Head of caudate nucleus (tissue), 42 donors: ENCODE data around the gene ACVRL1.
A peak's percentile ranks its signal among the peaks of the same experiment; 100 is the strongest.
"Not testable (repeated sequence)": the region's sequence is repeated elsewhere in the genome, so short reads cannot be mapped to it uniquely, and the experiment has no call there.

Experiments used
- DNase-seq, 42 donors: peaks; one replicate each; pipeline versions ENCODE4 v3.0.0 to v3.0.0-alpha.2; 2020 to 2021; ENCODE audit warnings: mixed read lengths in 7 of 42
- intact Hi-C: fragments of 100-400 bp; cut with DNase I; formaldehyde crosslinking; loops from one replicate; pipeline ENCODE4 v1.15.0; 2022

ACVRL1 gene

DNA sequence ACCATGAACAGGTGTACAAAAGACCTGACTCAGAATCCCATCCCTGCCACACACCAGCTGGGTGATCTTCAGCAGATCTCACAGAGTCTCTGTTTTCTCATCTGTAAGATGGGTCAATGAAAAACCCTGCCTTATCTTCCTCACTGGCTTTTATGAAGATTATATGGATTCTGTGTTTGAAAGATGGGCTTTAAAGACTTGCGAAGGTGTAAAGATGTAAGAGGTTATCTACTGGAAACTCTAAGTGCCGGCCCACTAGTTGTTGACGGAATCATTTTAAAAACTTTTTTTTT lies 34.7 kb upstream of the ACVRL1 start:
- intact Hi-C loops = no loop called here
- no peak for DNase-seq

DNA sequence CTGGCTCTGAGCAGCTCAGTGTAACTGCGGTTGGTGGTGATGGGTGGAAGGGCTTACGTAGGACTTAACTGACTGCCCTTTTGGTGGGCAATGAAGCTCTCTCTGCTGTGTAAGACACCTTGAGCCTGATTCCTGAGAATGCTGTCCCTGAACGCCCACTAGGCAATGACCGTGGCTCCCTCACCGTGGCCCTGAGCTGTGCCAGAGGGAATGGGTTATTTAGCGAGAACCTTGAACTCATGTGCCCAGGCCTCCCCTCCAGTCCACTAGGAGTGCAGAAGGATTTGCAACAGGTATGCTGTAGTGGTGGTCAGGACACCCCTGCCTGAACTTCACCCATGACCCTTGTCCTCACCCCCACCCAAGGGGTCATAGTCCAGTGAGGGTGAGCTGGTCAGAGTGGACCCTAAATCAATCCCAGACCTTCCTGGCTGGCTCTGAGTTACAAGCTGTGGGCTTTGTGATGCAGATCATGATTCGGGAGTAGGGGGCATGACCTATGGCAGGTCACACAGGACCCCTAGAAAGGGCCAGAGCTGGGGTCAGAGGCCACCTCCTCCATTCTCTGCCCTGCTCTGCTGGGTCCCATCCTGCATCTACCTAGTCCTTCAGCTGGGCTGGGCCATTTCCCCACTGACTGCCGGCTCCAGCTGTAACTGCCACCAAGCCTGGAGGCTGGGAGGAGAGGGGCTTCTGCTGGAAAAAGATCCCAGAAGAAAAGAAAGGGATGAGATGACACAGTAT lies 33.9 kb upstream of the ACVRL1 start:
- intact Hi-C loops = no loop called here
- no peak for DNase-seq

DNA sequence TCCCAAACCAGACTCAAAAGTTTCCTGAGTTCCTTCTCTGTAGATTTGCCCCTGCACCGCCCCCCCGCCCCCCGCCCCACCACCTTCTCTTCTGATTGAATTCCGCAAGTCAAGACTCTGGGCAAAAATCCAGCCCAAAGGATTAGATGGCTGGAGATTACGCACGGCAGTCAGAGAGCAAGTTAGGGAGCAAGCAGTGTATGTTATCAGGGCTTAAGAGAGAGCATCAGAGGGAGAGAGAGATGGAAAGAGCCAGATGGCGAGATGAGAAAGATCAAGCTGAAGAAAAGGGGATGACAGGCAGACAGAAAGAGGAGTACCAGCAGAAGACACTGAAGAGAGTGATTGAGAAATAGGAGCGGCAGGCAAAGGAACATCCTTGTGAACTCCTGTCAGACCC lies 33.3 kb upstream of the ACVRL1 start:
- intact Hi-C loops = no loop called here
- no peak for DNase-seq

- intact Hi-C loops = no loop called here
- no peak for DNase-seq
These were observed 32.8 kb upstream of the ACVRL1 start for GRCh38 chr12:51874486-51874885.

DNA sequence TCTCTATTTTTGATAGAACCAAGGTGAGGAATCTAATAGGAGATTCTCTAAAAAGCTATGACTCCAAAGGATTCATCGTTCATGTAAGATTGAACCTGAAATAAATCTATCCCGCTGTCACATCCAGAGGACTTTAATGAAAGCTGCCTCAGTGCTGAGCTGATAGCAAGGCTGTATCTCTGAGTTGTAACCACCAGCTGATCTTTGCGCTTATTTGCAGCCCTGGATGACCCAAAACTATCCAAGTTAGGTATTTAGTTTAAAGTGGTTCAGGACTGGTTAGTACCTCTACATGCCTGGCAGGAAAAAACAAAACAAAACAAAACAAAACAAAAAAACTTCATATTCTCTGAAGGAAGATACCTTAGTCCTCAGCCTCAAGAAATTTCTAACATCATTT lies 28.2 kb upstream of the ACVRL1 start:
- intact Hi-C loops = no loop called here
- DNase-seq = no peak

DNA sequence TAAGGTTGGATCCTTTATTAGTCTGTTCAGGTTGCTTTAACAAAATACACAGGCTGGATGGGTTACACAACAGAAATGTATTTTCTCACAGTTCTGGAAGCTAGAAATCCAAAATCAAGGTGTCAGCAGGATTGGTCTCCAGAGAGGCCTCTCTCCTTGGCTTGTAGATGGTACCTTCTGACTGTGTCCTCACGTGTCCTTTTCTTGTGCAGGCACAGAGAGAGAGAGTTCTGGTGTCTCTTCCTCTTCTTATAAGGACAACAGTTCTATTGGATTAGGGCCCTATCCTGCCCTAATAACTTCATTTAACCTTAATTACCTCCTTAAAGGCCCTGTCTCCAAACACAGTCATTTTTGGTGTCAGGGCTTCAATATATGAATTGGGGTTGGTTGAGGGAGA lies 24.0 kb upstream of the ACVRL1 start:
- intact Hi-C loops = no loop called here
- DNase-seq = no peak

GRCh38 chr12:51883998-51884675 lies 23.2 kb upstream of the ACVRL1 start:
- intact Hi-C loops = no loop called here

DNA sequence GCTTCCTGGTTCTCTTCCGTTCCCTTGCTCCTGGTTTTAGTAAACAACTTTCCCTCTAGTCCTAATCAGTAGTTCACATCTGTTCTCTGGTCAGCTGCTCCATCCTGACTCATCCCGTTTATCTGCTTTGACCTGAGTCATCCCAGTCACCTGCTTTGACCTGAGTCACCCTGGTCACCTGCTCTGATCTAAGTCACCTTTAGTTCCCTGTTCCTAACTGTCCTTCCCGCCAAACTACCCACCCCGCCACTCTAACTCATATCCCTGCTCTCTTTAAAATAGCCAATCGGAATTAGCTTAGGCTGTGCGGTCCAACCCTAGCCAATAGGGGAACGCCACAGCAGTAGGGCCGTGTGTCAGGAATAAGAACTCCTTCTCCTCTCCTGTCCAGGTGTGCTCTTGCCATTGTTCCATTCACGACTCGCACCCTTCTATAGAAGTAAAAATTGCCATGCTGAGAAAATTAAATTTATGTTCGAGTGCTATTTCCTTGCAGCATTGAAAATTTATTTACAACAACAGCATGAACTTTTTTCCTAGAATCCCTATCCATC lies 22.6 kb upstream of the ACVRL1 start:
- intact Hi-C loops = no loop called here
- peak in 1 of 42 donors; percentile 6 for DNase-seq

More at GRCh38 chr12:51883998-51884675, 23.2 kb upstream of the ACVRL1 start:
- no peak for DNase-seq

GRCh38 chr12:51885294-51886020 lies 21.8 kb upstream of the ACVRL1 start:
- DNase-seq, intact Hi-C loops: not testable (repeated sequence)

DNA sequence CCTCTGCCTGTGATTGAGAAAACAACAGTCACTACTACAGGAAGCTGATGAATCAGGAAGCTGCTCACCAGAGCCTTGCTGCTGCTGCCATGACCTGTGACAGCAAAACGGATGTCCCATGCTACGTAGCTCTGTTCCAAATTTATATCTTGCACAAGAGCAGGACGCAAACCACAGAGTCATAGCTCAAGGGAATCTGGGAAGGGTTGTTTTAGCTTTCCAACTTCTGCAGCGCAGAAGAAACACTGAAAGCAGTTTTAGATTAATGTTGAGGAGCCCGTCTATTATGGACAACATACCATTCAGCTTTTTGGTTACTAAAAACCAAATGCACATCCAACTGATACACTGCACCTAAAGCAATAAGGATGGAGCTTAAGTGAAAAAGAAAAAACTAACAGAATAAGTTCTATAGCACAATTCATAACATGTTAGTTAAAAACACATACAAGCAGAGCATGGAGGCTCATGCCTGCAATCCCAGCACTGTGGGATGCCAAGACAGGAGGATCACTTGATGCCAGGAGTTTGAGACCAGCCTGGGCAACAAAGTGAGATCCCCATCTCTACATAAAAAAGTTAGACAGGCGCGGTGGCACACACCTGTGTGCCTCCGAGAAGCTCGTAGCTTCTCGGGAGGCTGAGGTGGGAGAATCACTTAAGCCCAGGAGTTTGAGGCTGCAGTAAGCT lies 21.1 kb upstream of the ACVRL1 start:
- peak in 27 of 42 donors; percentile 16 to 74 (median 45) for DNase-seq
- intact Hi-C loops = no loop called here

DNA sequence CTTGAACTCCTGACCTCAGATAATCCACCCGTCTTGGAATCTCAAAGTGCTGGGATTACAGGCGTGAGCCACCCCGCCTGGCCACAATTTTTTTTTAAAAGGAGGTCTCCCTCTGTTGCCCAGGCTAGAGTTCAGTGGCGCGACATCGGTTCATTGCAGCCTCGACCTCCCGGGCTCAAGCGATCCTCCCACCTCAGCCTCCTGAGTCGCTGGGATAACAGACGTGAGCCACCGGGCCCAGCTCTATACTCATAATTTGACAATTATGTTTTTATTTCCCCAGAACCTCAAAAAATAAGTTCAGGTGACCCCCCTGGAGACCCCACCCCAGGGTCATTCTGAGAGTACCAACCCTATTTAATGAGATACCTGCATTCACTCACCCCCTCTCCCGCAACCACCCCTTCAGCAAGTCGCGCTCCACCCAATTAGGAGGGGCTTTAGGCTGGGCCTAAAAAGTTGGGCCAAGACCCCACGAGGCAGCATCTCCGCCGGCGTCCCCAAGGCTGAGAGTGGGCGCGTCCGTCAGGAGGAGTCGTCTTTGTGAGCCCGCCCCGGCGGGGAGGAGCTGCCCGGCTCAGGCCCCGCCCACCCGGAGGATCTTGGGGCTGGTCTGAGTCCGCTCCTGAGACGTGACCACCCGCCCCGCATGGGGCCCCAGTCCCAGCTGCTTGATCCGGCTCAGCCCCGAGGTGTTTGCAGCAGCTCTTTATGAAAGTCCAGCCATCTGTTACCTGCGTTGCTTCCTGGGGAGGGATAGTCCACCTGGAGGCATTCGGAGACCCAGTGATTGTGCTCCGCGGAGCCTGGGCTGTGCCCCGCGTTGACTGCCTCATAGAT lies 19.6 kb upstream of the ACVRL1 start, which contains the start of gene ANKRD33:
TSS of gene ANKRD33 (plus strand) at position 628 of the 840 bp plus-strand sequence. CDS start at position 712, 84 bp downstream.
- intact Hi-C loops = no loop called here
- DNase-seq = peak in 1 of 42 donors; percentile 22

- intact Hi-C loops = no loop called here
- peak in 1 of 42 donors; percentile 10 for DNase-seq
These were observed 18.7 kb upstream of the ACVRL1 start for GRCh38 chr12:51888316-51889215.

DNA sequence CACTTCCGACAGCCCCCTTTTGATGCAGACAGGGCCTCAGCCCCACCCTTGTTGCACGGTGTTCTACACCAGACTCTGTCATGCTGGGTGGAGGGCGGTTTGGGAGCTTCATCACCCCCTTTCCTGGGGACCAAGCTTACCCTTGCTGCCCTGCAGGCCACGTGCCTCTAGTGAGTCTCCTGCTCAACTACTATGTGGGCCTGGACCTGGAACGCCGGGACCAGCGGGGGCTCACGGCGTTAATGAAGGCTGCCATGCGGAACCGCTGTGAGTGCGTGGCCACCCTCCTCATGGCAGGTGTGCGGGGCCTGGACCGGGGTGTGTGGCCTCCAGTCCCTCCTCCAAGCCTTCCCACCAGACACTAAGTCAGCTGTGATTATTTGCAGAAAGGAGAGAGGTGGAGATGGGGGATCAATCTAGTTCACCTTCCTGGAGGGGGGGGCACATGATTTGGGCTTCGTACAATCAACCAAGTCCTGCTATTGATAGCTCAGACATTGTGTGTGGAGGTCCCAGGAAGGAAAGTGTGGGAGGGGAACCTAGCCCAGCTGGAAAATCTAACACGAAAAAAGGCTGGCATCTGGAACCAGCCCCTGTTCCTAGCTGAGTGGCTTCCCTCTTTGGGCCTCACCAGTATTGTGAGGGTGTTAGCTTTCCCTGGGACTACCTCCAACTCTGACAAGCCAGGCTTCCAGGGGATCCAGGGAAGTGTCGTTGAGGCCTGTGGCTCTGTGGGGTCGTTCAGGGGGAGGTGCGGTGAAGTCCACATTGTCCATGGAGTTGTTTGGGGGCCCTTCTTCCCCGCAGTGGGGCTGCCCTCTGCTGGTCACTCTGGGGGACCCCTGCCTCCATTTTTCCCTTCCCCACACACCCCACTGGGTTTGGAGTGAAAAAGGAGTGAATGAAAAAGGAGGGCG lies 17.8 kb upstream of the ACVRL1 start:
- intact Hi-C loops = loop anchor here (10.0 kb wide), 1 partner anchor 95 kb away; no protein-coding TSS in a partner anchor
- DNase-seq = peak in 1 of 42 donors; percentile 18

- DNase-seq = no peak
- intact Hi-C loops = loop anchor here (10.0 kb wide), 1 partner anchor 95 kb away; no protein-coding TSS in a partner anchor
These were observed 17.2 kb upstream of the ACVRL1 start for GRCh38 chr12:51890133-51890464.

- DNase-seq = peak in 1 of 42 donors; percentile 17
- intact Hi-C loops = loop anchor here (10.0 kb wide), 1 partner anchor 94 kb away; no protein-coding TSS in a partner anchor
These were observed 16.7 kb upstream of the ACVRL1 start for GRCh38 chr12:51890511-51891171.

DNA sequence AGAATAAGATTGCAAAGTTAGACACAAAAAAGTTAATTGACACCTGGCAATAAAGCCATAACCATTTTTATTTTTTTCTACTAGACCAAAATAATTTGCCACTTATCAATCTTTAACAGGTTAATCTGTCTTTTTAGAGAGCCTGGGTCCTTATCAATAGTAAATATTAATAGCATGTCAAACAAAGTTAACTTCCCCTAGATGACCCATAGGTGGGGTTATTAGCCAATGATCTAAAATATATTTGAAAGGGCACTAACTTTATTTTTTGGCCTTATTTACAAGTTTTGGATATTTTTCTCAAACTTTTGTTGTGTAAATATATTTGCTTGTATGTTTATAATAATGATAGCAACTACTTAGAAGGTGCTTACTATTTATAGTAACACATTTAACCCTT lies 15.5 kb upstream of the ACVRL1 start:
- intact Hi-C loops = loop anchor here (10.0 kb wide), 1 partner anchor 93 kb away; no protein-coding TSS in a partner anchor

More for the DNA sequence above, 15.5 kb upstream of the ACVRL1 start:
- no peak for DNase-seq
